ENCODE results near the gene SPDEF. TPM values are rescaled to one million over a fixed set of nuclear protein-coding genes. Genes with fewer than 3 reads are reported as not detected.

SPDEF gene
- total and polyA plus RNA-seq, 2 donors (not counting 1 experiment from before 2014, with no cell fraction given), result 0.10 TPM; not detected in 1

DNA sequence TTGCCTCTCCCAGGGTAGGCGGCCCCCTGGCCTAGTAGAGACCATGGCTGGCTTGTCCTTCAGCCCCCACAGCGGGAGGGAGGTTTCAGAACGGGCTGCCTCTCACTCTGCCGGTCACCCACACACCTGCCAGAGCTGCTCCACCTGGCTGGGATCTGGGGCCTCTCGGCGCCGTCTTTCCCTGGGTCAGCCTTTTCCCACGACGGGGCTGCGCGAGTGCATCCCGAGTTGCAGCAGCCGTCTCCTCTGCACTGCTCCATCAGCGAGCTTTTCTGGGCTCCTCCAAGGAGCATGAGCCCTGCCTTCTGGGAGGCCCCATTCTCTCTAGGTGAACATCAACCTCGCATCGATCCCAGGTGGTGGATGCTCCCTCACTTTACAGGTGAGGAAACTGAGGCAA lies 15.9 kb upstream of the SPDEF start:
- H3K4me3 Mint-ChIP-seq, result no peak overlapping the region
- intact Hi-C loops (cut with micrococcal nuclease), result no loop called here
- WGBS (ENCODE audit: insufficient coverage), result 92% methylated on average over 16 of the region's 16 CpGs
- no peak for ATAC-seq (ENCODE audit: low read depth)
- DNase-seq, result no peak
- no peak overlapping the region for H2AFZ ChIP-seq (ENCODE audit: insufficient read depth, low read depth, low read length, poor library complexity, severe bottlenecking)
- H4K20me1 ChIP-seq (ENCODE audit: control insufficient read depth, insufficient read depth, low read length, poor library complexity, severe bottlenecking), result no peaks in the 10 kb centered on the region
- H3K79me2 ChIP-seq (ENCODE audit: control insufficient read depth, insufficient read depth, low read length), result no peaks in the 10 kb centered on the region
- no peak overlapping the region for H3K27ac ChIP-seq (ENCODE audit: low read length in 2 of 2)
- peaks cover 3% of the 10 kb centered on the region for H3K27me3 Mint-ChIP-seq
- no peaks in the 10 kb centered on the region for H3K4me1 Mint-ChIP-seq
- no peak overlapping the region for H3K27ac Mint-ChIP-seq
- ChIA-PET POLR2A (no interaction called here), CTCF (no interaction called here)
- H3K27me3 ChIP-seq (replicated peaks in 1 of 4; ENCODE audit: control extremely low read depth in 1 of 4, control insufficient read depth in 3 of 4, insufficient read depth in 4 of 4, low read length in 3 of 4), result peaks cover 0 to 12% (median 2%) of the 10 kb centered on the region in 4 experiments
- H3K36me3 ChIP-seq (replicated peaks in 1 of 2; ENCODE audit: control extremely low read depth in 1 of 2, control insufficient read depth in 1 of 2, extremely low read depth in 1 of 2, insufficient read depth in 2 of 2, low read length in 1 of 2), result no peaks in the 10 kb centered on the region
- no peak overlapping the region for H3K4me2 ChIP-seq (replicated peaks; ENCODE audit: low read depth, low read length, poor library complexity, severe bottlenecking)
- no peak for TF ChIP-seq EZH2 (IDR thresholded peaks at IDR 0.05; ENCODE audit: borderline replicate concordance, insufficient read depth, low read depth, low read length, poor library complexity, severe bottlenecking)
- TF ChIP-seq, protein P1, sequence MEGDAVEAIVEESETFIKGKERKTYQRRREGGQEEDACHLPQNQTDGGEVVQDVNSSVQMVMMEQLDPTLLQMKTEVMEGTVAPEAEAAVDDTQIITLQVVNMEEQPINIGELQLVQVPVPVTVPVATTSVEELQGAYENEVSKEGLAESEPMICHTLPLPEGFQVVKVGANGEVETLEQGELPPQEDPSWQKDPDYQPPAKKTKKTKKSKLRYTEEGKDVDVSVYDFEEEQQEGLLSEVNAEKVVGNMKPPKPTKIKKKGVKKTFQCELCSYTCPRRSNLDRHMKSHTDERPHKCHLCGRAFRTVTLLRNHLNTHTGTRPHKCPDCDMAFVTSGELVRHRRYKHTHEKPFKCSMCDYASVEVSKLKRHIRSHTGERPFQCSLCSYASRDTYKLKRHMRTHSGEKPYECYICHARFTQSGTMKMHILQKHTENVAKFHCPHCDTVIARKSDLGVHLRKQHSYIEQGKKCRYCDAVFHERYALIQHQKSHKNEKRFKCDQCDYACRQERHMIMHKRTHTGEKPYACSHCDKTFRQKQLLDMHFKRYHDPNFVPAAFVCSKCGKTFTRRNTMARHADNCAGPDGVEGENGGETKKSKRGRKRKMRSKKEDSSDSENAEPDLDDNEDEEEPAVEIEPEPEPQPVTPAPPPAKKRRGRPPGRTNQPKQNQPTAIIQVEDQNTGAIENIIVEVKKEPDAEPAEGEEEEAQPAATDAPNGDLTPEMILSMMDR (IDR thresholded peaks at IDR 0.05), result no peak
- H3K9me3 Mint-ChIP-seq (ENCODE audit: insufficient read depth), result no peaks in the 10 kb centered on the region
- H3K4me3 ChIP-seq (ENCODE audit: control extremely low read depth in 1 of 5, extremely low read depth in 1 of 5, insufficient read depth in 1 of 5, low read depth in 2 of 5, low read length in 4 of 5), result no peak overlapping the region
- no peaks in the 10 kb centered on the region for H3K9me3 ChIP-seq (ENCODE audit: control extremely low read depth in 1 of 3, control insufficient read depth in 2 of 3, insufficient read depth in 1 of 3, low read length in 2 of 3)
- no peak overlapping the region for H3K9ac ChIP-seq (ENCODE audit: low read length)
- H3K4me1 ChIP-seq (ENCODE audit: control insufficient read depth in 2 of 2, insufficient read depth in 2 of 2, low read length in 2 of 2), result no peaks in the 10 kb centered on the region

DNA sequence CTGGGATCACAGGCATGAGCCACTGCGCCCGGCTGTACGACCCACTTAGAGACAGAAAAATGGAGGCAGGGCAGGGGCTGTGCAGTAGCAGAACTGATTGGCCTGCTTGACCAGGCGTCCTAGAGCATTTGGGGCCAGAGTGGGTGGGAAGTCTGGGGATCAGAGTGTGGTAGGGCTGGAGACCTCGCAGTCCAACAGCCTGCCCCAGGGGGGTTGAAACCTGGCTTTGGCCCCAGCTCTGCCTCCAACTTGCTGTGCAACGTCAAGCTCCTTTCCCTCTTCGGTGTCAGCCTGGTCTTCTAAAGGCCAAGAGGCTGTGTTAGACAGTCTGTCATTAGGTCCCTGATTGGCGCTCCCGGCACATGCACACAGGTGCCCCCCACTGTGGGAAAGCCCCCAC lies 15.3 kb upstream of the SPDEF start:
- no peak for DNase-seq
- no peaks in the 10 kb centered on the region for H3K79me2 ChIP-seq (ENCODE audit: control insufficient read depth, insufficient read depth, low read length)
- WGBS (ENCODE audit: insufficient coverage), result 95% methylated on average over 9 of the region's 9 CpGs
- H3K4me2 ChIP-seq (replicated peaks; ENCODE audit: low read depth, low read length, poor library complexity, severe bottlenecking), result no peak overlapping the region
- Mint-ChIP-seq H3K4me1 (no peaks in the 10 kb centered on the region), H3K27me3 (peaks cover 3% of the 10 kb centered on the region), H3K27ac (no peak overlapping the region), H3K9me3 (ENCODE audit: insufficient read depth) (no peaks in the 10 kb centered on the region), H3K4me3 (no peak overlapping the region)
- H3K9me3 ChIP-seq (ENCODE audit: control extremely low read depth in 1 of 3, control insufficient read depth in 2 of 3, insufficient read depth in 1 of 3, low read length in 2 of 3), result no peaks in the 10 kb centered on the region
- peaks cover 0 to 12% (median 2%) of the 10 kb centered on the region in 4 experiments for H3K27me3 ChIP-seq (replicated peaks in 1 of 4; ENCODE audit: control extremely low read depth in 1 of 4, control insufficient read depth in 3 of 4, insufficient read depth in 4 of 4, low read length in 3 of 4)
- H3K4me3 ChIP-seq (ENCODE audit: control extremely low read depth in 1 of 5, extremely low read depth in 1 of 5, insufficient read depth in 1 of 5, low read depth in 2 of 5, low read length in 4 of 5), result no peak overlapping the region
- ChIA-PET CTCF (no interaction called here), POLR2A (no interaction called here)
- no peak overlapping the region for H3K27ac ChIP-seq (ENCODE audit: low read length in 2 of 2)
- no peaks in the 10 kb centered on the region for H3K4me1 ChIP-seq (ENCODE audit: control insufficient read depth in 2 of 2, insufficient read depth in 2 of 2, low read length in 2 of 2)
- ATAC-seq (ENCODE audit: low read depth), result no peak
- H3K36me3 ChIP-seq (replicated peaks in 1 of 2; ENCODE audit: control extremely low read depth in 1 of 2, control insufficient read depth in 1 of 2, extremely low read depth in 1 of 2, insufficient read depth in 2 of 2, low read length in 1 of 2), result no peaks in the 10 kb centered on the region
- intact Hi-C loops (cut with micrococcal nuclease), result no loop called here
- no peaks in the 10 kb centered on the region for H4K20me1 ChIP-seq (ENCODE audit: control insufficient read depth, insufficient read depth, low read length, poor library complexity, severe bottlenecking)
- no peak overlapping the region for H3K9ac ChIP-seq (ENCODE audit: low read length)
- no peak overlapping the region for H2AFZ ChIP-seq (ENCODE audit: insufficient read depth, low read depth, low read length, poor library complexity, severe bottlenecking)
- TF ChIP-seq EZH2 (IDR thresholded peaks at IDR 0.05; ENCODE audit: borderline replicate concordance, insufficient read depth, low read depth, low read length, poor library complexity, severe bottlenecking), result no peak
- TF ChIP-seq, protein P1 (IDR thresholded peaks at IDR 0.05), result no peak

All from B cell (primary cell).